NCI-H345 treated with DMSO at 0.1 percent for 48 hours (cell line): ENCODE measurements around the gene ERO1A.

Source experiments
- DNase-seq: peaks from one replicate; lab custom pipeline; 2025; ENCODE audit not compliant: unreplicated experiment; lab: John Stamatoyannopoulos, UW

The ERO1A gene

GRCh38 chr14:52609445-52610044 lies 85.8 kb downstream of the ERO1A start:
- DNase-seq, result no peak

GRCh38 chr14:52607061-52607460 lies 88.3 kb downstream of the ERO1A start:
- no peak for DNase-seq

- DNase-seq, result no peak
Observed at GRCh38 chr14:52602131-52602530, 93.2 kb downstream of the ERO1A start.

GRCh38 chr14:52599974-52600373 lies 95.4 kb downstream of the ERO1A start:
- DNase-seq, result no peak

GRCh38 chr14:52598568-52598967 lies 96.8 kb downstream of the ERO1A start:
- DNase-seq, result no peak

- DNase-seq, result no peak
Observed at GRCh38 chr14:52596861-52597260, 98.5 kb downstream of the ERO1A start.

GRCh38 chr14:52596320-52596719 lies 99.0 kb downstream of the ERO1A start:
- DNase-seq, result peak; percentile 69

GRCh38 chr14:52590318-52590717 lies 105.0 kb downstream of the ERO1A start:
- no peak for DNase-seq
